ENCODE measurements around the gene ELP1.

The ELP1 gene

DNA sequence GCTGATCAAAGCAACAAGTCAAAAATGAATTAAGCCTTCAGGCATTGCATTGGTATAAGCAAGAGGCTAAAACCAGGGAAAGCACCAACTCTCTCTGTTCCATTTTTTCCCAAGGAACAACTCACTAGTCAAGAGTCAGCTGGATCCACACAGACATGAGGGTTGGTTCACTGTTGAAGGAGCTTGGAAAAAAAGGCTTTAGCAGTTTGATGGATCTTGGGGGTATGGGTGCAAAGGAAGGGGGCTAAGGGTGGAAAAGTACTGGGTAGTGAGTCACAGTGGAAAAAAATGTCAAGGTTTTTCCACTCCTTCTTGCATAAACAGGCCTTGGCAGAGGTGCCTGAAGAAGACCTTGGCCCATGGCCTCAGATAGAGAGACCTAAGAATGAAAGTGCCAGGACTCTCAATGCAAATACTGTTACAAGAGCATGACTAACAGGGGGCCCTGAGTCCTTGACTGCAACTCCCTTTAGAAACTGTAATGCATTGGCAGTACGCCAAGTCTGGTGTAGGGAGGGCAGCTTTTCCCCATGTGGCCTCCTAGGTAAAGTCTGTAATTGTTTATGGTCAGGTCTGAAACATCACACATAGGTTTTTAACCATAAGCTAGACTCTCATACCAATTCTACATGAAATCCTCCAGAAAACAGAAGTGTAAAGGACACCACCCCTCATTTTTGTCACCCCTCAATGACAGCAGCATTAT is 48.1 kb downstream of the ELP1 start:
- peak; percentile 20 to 65 for DNase-seq (ENCODE audit: extremely low read depth in 1 of 2, low read depth in 1 of 2)

DNA sequence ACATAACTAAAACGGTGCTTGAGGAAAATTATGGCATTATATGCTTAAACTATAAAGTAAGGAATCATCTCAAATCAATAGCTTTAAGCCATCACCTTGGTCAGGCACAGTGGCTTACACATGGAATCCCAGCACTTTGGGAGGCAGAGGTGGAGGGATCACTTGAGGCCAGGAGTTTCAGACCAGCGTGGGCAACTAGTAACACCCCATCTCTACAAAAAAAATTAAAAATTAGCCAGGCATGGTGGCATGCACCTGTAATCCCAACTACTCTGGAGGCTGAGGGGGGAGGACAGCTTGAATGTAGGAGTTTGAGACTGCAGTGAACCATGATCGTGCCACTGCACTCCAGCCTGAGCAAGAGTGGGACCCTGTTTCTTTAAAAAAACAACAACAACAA is 49.2 kb downstream of the ELP1 start:
- no peak for DNase-seq (ENCODE audit: extremely low read depth in 1 of 2, low read depth in 1 of 2)

DNA sequence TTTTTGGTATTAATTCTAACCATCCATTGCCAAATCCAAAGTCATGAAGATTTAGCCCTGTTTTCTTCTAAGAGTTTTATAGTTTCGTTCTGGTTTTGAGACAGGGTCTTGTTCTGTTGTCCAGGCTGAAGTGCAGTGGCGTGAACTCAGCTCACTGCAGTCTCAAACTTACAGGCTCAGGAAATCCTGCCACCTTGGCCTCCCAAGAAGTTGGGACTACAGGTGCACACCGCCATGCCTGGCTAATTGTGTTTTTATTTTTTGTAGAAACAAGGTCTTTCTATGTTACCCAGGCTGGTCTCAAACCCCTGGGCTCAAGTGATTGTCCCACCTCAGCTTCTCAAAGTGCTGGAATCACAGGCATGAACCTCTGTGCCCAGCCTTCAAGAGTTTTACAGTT is 50.8 kb downstream of the ELP1 start:
- DNase-seq (ENCODE audit: extremely low read depth in 1 of 2, low read depth in 1 of 2), result no peak

DNA sequence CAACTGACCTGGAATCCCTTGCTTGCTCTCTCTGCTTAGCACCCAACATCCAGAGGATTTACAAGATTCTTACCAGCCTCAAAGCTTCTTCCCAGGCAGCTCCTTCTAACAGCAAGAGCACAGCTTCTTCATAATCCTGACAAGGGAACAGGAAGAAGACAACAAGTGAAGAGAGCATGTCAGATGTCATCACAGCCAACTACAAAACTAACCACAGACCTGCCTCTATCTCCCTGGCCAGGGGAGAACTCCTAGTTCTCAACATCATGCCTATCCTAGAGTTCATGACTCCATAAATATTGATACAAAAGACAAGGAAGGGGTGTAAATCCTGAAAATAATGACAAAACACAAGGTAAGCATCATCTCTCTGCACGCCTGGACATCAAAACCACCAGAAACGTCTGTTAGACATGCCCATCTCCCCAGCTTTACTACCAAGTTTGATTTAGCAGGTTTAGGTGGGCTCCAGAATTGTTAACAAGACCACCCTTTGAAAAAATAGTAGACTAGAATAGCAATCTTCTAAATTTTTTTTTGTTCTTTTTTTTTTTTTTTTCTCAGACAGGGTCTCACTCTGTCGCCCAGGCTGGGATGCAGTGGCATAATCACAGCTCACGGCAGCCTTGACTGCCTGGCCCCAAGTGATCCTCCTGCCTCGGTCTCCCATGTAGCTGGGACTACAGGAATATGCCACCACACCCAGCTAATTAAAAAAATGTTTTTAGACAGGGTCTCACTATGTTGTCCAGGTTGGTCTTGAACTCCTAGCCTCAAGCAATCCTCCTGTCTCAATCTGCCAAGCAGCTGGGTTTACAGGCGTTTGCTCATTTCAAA is 51.7 kb downstream of the ELP1 start:
- no peak for DNase-seq (ENCODE audit: extremely low read depth in 1 of 2, low read depth in 1 of 2)

DNA sequence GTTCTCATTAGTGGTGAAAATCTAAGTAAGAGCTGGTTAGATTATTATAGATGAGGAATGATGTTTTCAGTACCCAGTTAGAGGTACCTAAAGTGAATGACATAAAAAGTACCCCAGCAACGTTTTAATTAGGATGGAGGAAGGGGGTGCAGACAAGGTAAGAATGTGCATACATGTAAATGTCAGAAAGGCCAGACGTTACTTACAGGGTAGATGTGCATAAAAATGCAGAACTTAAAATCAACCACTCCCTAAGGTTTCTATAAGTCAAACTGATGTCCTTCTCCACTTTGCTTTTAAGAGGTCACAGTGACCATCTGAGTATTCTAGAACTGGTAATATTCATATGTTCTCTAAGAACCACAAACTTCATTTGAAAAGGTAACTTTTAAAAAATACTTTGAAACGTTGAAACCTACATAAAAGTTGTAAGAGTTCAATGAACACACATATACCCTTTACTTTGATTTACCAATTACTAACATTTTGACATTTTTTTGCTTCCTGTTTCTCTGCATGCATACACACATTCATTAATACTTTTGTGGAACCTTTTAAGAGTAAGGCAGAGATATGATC is 53.1 kb downstream of the ELP1 start:
- no peak for DNase-seq (ENCODE audit: extremely low read depth in 1 of 2, low read depth in 1 of 2)

DNA sequence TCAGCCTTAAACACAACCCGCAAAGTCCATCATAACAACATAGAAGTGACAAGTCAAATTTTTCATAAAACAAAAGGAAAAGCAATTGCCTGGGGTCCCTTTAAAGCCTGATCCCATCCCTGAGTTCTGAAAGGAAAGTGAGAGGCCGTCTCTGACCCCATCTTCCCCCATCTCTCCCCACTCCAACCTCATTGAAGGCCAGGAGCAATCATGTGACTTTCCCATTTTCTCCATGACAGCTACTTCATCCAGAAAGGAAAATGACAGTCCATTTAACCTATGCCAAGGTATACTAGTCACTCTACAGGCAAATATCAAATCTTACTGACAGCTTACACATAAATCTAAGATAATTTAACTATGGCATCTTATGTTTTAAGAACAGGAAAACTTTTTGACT is 56.4 kb downstream of the ELP1 start:
- DNase-seq (ENCODE audit: extremely low read depth in 1 of 2, low read depth in 1 of 2), result no peak

DNA sequence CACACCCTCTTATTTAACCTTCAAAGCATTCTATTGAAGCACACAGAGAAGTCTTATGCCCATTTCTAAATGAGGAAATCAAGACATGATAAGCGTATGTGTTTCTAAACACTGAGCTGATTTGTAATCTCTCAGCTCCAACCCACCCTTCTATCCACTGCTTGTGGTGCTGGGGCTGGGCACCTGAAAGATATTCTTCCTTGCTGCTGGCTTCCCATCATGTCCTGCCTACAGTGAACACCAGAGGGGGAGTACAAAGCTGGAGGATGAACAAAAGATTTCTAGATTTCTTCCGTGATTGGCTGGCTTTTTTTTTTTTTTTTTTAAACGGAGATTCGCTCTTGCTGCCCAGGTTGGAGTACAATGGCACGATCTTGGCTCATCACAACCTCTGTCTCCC is 57.5 kb downstream of the ELP1 start:
- no peak for DNase-seq (ENCODE audit: extremely low read depth in 1 of 2, low read depth in 1 of 2)

DNA sequence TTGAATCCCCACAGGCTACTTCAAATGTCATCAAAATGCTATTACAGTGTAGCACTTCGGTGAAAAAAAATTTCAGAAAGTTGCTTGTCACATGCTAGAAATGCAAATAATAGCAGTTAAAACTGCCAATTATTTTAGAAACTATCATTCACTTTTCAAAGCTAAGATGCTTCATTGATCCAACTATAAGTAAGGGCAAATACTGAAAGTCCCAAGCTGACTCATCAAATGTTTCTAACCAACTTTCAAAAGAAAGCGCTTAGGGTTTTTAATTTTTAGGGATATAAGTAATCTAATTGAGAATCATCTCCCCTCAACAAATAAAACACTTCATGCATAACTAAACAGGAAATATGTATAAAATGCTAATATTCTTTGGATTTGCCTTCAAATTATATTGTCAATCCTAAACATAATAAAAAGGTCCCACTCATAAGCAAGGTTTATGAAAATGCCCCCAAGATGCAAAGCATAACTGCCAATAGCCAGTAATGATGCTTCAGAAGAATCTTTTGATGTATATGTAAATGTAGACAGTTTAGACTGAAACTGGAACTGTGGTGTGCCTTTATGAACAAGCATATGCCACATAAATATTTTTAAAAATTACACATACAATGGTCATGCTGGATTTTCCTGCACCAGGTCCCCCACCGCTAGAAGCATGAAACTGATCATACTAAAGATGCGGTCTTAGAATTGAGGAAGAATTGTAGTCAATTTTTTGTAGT is 59.7 kb downstream of the ELP1 start:
- DNase-seq (ENCODE audit: extremely low read depth in 1 of 2, low read depth in 1 of 2), result no peak

DNA sequence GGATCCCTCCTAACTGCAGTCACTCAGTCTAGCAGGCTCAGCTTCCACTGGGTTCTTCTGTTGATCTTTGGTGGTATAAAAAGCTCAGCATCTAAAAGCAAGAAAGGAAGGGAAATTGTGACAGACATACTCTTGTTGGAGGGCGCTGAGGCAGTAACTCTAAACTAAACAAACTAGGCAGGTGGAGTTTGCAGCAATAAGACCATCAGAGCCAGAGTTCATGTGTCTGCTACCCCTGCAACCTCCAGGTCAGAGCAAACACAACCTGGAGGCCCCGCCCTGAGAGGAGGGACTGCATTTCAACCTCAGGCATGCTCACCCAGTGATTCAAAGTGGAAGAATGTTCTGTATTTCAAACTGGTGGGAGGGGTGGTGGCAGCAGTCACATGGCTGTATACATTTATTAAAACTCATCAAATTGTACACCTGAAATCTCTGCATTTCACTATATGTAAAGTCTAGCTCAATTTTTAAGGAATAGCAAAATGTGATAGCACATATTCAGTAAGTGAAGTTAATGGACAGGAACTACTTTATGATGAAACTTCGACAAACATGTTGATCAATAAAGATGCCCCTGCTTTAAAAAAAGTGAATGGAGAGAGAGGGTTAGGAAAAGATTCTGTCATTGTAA is 64.7 kb downstream of the ELP1 start:
- DNase-seq (ENCODE audit: extremely low read depth in 1 of 2, low read depth in 1 of 2), result no peak

DNA sequence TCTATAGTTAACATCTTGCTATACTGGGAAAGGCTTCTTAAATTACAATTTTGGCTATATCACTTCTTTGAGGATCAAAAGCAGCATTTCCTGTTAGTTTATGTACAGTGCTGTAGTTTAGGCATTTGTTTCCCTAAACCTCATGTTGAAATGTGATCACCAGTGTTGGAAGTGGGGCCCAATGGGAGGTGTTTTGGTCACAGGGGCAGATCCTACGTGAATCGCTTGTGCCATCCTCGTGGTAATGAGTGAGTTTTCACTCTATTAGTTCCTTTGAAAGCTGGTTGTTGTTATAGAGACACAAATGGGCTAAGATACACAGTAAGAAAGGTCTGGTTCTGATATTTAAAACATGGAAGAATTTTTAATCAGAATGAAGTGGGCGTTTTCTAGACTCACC is 66.1 kb downstream of the ELP1 start:
- DNase-seq (ENCODE audit: extremely low read depth in 1 of 2, low read depth in 1 of 2), result no peak

DNA sequence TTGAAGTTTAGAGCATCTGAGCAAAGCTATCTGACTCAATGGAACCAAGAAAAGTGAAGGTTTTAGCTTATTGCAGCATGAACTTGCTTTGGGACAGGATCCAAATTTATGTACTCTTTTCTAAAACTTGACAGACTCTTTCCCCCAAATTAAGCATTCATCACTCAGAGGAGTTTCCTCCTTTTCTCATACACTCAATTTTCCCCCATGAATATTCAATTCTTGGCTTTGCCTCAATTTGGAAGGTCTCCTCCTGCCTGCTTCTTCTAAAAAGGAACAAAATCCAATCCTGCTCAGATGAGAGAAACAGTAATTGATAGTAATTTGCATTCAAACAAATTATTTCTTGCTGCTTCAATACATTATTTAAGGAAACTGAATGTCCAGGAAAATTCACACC is 66.8 kb downstream of the ELP1 start:
- DNase-seq (ENCODE audit: extremely low read depth in 1 of 2, low read depth in 1 of 2), result no peak

DNA sequence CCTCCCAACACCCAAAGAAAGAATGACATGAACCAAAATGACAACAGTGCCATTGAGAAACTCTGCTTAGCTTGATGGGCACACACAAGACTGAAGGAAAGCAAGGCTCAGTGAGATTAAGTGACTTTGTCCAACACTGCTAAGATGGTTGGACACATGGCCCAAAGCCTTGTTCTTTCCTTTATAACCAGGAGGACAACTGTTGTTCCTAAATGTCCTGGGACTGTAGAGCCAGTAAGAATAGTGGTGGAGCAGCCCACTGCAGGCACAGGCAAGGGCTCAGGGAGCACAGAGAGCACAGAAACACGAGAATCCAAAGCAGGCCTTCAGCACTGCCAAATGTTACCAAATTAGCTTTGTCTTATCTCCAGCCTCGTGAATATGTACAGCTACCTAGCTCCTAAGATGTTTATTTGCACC is 67.9 kb downstream of the ELP1 start:
- no peak for DNase-seq (ENCODE audit: extremely low read depth in 1 of 2, low read depth in 1 of 2)

DNA sequence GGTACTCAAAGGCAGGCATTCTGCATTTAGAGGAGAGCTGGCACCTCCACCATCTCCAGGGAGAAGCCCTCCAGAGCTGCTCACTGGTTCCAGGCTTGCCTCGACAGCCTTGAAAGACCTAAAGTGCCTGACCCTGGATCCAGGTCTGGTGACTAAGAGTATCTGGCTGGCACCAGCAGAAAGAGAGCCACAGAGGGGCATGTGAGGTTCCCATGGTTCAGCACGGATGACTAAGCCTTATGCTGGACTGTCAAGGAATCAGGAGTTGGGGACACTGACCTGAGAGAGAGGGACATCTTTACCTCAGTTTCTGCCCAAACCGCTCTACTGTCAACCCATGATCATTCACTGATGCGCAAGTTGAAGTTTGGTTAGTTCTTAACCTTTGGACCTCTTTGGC is 68.9 kb downstream of the ELP1 start:
- DNase-seq (ENCODE audit: extremely low read depth in 1 of 2, low read depth in 1 of 2), result no peak

DNA sequence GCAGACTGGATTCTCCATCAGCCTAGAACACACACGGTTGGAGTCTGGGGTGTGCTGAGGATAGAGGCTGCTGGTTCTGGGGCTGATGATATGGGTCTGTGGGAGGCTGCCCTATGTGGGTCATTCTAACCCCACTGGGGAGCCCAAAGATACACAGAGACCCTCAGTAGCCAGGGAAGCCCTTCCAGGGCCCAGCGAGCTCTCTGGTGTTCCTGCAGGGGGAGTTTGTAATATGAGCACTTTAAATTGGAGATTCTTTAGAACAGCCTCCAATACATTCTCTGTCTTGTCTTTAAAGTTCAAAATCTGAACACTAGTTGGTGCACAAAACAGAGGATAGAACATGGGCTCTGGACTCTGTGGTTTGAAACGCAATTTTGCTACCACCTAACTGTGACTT is 69.5 kb downstream of the ELP1 start:
- DNase-seq (ENCODE audit: extremely low read depth in 1 of 2, low read depth in 1 of 2), result no peak

DNA sequence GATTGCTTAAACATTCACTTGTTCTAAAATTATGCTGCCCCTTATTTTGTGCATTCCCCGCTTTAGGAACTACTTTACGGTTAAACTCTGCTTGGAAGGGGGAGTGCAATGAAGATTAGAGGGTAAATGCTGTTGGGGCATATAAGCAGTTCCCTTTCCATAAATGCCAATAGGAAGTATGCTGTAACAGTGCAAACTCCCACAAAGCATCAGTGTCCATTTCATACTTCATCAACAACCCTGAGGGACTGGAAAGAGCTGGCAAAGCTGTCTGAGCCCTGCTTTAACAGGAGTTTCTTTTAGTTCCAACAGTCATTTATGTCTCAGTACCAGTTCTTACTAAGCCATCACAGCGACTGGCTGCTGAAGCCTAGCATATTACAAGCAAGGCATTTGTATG is 70.0 kb downstream of the ELP1 start:
- no peak for DNase-seq (ENCODE audit: extremely low read depth in 1 of 2, low read depth in 1 of 2)

DNA sequence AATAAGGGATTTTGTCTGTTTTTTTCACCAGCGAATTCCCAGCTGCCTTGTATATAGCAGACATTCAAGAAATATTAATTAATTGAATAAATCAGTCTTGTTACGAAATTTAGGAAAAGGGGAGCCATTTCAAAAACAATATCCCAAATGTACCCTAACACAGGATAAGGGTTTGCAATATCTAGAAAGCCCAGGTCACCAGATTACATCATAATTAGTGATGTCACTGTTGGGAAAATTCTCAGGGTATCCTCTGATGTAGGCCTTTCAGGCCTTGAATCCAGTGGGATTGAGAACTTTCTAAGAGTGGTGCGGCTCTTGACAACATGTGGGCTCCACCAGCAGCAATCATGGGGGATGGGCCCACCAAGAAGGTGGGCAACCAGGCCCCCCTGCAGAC is 71.9 kb downstream of the ELP1 start, which contains the start of gene ACTL7A:
TSS of gene ACTL7A (plus strand) at position 270 of the 400 bp plus-strand sequence. CDS start at position 327, 57 bp downstream.
- no peak for DNase-seq (ENCODE audit: extremely low read depth in 1 of 2, low read depth in 1 of 2)

DNA sequence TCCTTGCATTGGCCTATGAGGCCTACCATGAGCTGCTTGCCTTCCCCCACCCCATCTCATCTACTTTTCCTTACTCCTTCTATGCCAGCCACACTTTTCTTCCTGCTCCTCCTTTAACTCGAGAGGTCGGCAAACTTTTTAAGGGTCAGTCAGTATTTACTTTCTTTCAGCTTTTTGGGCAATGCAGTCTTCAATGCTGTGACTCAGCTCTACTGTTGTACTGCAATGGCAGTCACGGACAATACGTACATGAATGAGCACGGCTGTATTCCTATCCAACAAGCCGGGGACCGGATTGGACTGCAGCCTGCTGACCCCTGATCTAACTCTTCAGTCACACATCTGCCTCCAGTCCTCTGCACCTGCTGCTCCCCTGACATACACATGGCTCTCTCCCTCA is 72.5 kb downstream of the ELP1 start:
- no peak for DNase-seq (ENCODE audit: extremely low read depth in 1 of 2, low read depth in 1 of 2)

DNA sequence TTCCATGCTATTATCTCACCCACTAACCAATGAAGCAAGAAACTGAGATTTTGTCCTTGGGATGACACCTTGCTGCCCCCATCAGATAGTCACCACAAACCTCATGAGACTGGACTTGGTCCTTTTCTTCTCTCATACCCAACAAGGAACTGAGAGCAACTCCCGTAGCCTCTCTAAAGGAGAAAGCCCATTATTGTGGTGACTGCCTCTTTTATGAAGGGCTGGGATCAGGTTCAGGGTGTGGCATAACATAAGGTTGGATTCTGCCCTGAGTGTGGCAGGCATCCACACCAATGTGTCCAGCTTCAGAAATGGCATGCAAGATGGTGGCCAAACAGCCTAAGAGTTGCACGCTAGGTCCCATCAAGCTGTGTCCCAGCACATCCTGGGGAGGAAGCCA is 73.2 kb downstream of the ELP1 start:
- no peak for DNase-seq (ENCODE audit: extremely low read depth in 1 of 2, low read depth in 1 of 2)

DNA sequence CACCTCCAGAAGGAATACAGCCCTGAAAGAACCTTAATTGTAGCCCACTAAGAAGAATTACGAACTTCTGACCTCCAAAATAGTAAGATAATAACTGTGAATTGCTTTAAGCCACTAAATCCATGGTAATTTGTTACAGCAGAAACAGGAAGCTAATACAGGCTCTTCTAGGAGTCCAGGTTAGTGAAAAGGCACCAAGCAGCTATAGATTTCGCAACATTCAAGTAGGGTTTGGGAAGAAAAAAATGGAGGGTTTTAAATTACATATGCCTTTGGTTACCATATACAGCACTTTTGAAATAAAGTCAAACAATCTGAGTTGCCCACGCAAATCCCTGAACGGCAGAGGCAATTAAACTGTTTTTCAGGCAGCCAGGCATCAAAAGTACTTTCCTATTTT is 73.6 kb downstream of the ELP1 start:
- no peak for DNase-seq (ENCODE audit: extremely low read depth in 1 of 2, low read depth in 1 of 2)

DNA sequence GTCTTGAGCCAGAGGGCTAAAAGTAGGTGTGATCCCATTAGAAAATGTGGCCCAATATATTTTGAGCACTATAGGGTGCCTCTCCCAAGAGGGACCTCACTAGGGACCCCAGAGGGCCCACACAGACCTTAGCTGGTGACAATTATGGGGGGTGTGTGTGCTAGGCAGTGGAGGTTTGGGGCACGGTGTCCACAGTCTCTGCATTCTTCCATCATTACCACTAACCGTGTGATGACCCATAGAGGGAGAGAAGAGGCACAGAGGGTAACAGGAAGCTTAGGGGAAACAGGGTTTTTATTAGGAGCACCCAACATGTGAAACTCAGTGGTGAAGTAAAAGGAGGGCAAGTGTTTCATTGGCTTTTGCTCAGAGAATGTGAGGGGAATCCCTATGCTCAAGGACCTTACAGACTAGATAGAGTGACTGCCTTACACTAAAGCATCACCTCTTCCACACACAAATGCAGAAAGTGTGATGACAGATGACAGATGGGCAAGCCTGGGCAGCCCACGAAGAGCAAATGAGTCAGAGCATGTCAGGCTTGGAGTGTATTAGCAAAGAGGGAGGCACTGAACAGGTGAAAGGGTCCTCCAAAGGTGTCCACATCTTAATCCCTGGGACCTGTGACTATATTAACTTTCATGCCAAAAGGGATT is 74.3 kb downstream of the ELP1 start:
- DNase-seq (ENCODE audit: extremely low read depth in 1 of 2, low read depth in 1 of 2), result no peak
